B cell (primary cell): Measurements from ENCODE around the gene DNAAF1.

Experiments used
- CTCF ChIP-seq: fragments of 200-600 bp; IDR thresholded peaks from one replicate; pipeline ENCODE4 v1.8.0; 2022; ENCODE audit warnings: antibody characterized with exemption, mild to moderate bottlenecking
- EZH2 ChIP-seq: IDR thresholded peaks from 2 replicates; pipeline ENCODE4 v1.6.1; 2012; ENCODE audit warnings: borderline replicate concordance, low read depth, mild to moderate bottlenecking, moderate library complexity, low read length; ENCODE audit not compliant: insufficient read depth, poor library complexity, severe bottlenecking

DNA sequence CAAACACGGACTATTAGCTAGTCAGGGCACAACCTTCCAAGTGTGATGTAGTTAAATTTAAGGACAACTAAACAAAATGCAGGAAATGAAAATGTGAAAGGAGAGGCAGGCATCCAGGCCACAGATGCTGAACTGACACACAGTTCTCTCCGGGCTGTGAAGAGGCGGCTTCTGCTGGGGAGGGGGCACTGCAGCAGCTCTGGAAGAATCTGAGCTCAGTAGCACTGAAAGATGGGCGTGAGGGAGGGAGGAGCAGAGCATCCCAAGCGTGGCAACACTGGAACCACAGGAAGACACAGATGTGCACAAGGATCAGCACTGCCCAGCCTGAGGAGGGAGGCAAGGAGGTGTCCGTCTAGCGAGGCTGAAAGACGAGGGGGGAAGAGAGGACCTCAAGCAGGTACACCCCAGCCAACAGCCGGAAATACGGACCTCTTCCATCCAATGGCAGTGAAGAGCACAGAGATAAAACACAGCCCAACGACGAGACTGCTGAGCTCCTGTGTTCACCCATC is 39.8 kb upstream of the DNAAF1 start:
- no peak for TF ChIP-seq CTCF
- no peak for TF ChIP-seq EZH2
